Renal cortical epithelial cell (primary cell): ENCODE results near the gene GLP2R. TPM values are rescaled to one million over a fixed set of nuclear protein-coding genes. Genes with fewer than 3 reads are reported as not detected.

Source experiments
- DNase-seq: peaks from one replicate; pipeline ENCODE4 v3.0.0-alpha.2; 2011; ENCODE audit warnings: low read depth
- total RNA-seq: library from RNA; depleted of rRNA; stranded (reverse); fragments of >200 nt; gene quantifications from 2 replicates; pipeline ENCODE4 v1.2.3, GENCODE V29; 2014

The GLP2R gene
- total RNA-seq, 1 donor from 2014 or later = 0.55 TPM

DNA sequence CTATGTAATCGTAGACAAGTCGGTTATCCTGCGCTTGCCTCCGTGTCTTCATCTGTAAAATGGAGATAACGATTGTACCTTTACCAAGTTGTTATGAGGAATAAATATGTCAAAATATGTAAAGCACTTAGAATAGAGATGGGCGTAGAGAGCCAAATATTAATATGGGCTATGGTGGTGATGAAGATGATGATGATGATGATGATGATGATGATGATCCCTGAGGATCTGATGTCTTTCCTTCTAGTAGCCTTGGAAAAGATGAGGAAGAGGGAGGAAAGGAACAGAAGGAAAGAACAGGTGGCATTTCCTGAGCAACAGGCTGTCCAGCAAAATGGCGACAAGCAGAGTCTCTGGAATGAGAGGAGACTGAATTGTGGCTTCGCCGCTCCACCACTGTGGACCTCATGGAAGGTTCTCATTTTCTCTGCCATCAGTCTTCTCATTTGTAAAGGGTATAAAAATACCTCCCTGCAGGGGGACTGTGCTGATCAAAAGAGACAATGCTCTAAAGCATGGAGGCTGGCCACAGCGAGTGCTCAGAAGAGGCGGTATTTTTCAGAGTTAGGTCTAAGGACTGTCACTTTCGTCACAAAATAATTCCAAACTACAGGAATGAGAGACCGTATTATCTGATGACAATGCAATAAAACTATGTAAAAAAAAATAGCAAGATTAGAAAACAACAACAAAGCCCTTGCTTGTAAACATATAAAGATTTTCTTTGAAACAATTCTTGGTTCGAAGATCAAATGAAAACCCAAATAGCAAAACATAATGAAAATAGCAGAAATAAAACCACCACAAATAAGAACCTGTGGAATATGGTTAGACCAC is 96.5 kb downstream of the GLP2R start:
- no peak for DNase-seq

DNA sequence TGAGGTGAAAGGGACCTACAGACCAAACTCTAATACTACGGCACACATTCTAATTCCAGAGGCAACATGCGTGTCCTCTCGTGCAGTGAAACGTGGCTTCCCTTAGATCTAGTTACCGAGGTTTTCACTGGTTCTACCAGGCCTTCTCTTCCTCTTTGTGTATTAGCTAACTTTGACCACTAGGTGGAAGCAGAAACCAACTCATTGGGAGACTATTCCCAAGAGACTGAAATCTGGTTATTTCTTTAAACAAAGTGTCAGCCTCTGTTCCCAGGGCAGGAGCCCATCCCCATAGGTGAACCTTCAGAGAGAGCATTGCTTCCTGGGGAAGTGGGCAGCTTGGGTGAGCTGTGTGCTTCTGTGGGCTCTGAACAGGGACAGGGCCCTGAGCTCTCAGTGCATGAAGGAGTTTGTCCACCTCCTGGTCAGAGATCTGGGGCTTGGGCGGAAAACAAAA is 99.0 kb downstream of the GLP2R start:
- DNase-seq = peak; percentile 65

DNA sequence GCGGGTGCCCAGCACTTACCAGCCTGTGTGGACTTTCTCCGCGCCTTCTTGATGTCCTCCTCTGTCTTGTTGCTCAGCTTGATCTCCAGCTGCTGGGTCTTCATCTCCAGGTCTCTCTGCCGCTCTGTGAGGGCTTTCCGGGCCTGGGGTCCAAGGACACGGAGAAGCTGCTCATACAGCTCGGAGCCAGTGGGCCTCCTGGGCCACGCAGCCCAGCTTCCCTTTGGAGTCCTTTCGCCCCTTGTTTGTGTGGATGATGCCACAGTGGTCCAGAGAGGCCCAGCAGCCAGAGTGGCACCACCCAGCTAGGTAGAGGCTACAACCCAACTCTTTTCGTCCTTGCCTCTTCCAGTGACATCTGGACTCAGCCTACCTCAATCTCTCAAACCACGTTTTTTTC is 99.7 kb downstream of the GLP2R start:
- no peak for DNase-seq

DNA sequence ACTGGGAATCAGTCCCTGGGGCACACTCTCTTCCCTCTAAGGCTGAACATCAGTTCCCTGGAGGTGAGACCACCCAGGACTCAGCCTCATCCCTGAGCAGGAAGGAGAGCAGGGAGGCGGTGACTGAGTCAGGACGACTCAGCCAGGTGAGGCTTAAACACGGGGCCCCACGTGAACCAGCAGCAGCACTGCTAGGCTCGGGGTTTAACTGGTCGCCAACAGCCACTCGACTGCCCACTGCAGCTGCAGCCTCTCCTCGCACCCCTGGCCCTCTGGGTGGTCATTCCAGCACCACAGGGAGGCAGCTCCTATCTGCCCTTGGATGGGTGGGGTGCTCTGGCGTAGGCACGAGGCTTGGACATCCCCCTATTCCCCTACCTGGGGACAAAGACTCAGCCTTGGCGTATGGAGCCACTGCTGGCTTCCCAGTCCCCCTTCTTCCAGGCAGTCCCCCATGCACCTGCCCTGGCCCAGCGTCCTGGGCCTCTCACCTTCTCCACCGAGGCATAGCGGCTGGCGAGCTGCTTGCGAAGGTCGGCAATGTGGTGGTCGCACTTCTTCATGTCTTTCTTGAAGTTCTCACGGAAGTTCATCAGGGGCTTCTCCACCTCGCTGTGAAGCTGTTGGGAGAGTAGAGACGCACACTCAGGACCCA is 100.6 kb downstream of the GLP2R start:
- no peak for DNase-seq

DNA sequence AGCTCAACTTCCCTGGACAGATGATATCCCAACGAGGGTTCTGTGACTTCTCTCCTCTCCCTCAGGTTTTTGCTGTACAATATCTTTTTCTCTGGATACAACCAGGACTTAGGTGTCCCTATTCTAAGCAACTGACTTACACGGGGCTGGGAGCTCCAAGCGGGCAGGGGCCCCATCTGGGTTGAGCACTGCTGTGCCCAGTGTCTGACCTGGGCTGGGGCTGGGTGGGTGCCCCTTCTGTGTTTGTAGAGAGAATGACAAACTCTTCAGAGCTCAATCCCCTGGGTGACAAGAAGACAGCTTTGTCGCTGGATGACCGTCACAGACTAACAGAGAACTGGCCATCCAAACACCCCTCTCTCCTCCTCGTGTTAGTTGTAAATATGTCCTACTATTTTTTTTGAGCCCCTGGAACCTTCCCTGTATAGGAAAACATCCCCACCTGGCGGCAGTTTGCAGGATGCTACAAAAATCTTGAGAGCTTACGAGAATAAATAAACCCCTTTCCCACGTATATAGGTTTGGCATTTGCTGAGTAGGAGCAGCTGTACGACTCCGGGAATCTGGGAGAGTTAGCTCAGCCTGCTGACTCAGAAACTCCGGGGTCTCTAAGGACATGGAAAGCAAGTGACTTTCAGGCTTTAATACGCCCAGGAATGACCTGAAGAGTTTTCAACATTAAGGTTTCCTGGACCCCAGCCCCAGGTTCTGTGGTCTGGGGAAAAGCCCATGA is 103.0 kb downstream of the GLP2R start:
- DNase-seq = peak; percentile 51

DNA sequence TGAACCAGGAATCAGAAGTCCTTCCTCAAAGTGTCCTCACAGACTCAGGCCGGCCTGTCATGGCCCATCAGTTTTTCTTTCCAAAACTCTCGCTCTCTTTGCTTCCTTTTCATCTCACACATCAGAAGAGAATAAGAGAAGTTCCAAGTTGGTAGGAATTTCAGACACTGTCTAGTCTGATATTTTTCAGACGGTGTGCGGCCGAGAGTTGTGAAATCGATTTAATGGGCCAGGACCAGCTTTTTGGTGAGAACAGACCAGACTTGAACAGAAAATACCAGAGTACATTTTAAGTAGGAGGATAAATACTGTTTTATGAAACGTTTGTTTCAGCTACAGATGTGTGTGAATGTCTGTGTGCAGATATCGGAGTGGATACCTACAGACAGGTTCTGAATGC is 104.1 kb downstream of the GLP2R start:
- no peak for DNase-seq

DNA sequence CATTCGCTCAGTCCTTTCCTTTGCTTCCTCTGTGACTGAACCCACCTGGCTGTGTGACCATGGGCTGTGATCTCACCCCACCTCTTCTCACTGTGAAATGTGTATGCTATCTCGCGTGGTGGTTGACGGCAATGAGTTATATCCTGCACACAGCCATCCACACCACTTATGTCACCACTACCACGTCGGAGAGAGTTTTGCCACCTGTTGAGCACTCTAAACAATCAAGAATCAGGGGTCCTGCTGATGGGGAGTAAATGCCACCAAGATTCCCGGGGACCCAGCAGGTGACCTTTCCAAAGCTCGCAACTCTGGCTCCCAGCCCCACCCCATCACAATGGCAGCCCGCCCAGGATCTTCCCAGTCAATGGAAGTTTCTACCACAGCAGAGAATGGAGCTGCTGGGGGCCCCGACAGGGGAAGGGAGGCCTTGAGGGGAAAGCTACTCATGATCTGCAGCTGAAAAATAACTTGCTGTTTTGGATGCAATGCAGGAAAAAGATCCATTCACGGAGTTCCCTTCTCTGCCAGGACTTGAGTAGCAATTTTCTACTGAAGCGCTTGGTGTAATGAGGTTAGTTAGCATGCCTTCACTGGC is 105.5 kb downstream of the GLP2R start:
- DNase-seq = no peak

DNA sequence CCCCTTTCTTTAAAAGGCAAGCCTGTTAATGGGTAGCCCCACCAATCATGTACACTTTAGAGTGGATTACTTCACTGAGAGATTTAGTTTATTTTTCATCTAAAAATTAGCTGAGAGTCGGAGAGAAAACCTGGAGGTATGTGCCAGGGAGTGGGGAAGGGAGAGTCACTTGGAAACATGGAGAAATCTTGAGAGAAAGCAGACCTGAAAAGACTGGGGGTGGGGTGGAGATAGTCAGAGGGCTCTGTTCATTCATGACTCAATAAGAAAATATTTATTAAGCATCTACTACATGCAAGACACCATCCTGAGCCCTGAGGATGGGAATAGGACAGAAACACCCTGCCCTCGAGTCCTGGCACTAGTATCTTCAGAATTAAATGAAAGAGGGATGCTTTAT is 106.8 kb downstream of the GLP2R start:
- no peak for DNase-seq

DNA sequence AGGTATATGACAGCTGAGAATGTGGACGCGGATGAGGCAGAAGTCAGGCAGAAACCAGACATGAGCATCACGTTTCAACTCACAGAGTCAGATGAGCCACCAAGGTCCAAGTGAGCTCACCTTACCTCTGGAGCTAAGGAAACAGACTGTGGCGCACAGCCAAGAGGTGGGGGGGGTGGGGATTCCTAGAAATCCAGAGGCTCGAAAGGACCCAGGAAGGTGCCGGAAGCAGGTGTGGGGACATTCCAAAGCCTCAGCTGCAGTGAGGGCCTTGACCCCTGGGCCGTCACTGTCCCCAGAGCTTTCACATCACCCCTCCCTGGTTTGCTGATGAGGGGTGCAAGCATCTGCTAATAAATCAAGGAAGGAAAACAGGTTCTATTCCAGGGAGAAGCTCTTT is 108.6 kb downstream of the GLP2R start:
- DNase-seq = no peak

DNA sequence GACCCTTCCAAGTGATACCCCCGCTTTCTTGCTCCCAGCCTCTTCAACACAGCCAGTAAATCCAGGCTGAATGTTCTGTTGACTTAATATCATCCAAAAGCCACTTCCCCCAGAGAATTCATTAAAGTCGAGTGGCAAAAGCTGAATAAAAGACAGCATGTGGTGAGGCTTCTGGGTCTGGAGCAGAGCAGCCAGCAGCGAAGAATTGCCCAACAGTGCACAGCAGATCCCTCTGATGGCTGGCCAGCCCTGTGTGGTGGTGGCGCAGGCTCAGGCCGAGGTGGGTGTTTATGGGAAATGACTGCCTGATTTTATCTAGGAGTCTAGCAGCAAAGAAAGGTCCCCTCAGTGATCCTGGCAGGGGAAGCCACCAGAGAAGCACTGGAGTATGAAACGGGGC is 109.7 kb downstream of the GLP2R start:
- no peak for DNase-seq

DNA sequence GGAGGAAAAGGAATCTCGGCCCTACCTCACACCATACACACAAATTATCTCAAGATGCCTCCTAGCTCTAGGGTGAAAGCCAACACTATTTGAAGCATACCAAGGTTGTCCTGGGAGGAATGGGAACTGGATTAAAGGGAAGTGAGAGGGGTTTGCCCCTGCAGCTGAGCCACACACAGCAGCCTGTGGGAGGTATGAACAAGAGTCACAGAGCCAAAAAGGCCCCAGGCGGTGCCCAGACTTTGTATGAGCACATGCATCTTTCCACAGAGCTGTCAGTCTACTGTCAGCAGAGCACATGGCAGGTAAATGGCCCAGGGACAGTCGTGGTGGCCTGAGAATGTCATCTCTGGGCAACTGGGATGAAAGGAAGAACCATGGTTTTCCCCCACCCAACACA is 110.4 kb downstream of the GLP2R start:
- DNase-seq = no peak

DNA sequence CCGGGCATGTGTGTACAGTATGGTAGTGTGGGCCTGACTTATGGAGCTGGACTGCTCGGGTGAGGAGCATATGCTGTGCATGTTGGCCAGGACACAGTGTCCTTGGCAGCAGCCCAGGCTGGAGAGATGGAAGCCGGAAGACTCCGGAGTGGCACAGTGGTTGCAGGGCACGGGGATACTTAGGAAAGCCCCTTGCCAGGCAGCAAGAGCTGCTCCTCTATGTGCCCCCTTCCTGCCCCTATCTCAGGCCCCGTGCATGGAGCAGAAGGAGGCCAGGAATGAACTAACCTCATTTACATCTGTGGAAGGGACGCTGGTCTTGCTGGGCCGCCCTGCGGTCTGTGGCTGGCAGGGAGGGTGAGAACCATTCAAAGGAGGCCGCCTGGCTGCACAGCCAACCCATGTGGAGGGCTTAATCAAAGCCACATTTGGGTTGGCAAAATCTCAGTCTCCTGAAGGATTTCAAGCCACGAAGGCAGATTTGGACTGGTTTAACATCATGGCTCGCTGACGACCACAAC is 111.6 kb downstream of the GLP2R start:
- DNase-seq = no peak

DNA sequence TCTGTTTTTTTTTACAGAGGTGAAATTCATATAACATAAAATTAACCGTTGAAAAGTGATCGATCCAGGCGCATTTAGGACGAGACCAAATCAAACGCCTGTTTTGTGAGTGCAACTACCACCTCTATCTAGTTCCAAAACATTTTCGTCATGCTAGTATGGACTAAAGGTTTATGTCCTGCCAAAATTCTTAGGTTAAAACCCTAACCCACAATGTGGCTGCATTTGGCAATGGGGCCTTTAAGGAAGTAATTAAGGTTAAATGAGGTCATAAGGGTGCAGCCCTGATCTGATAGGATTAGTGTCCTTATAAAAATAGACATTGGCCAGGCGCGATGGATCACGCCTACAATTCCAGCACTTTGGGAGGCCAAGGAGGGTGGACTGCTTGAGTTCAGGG is 112.2 kb downstream of the GLP2R start:
- no peak for DNase-seq

DNA sequence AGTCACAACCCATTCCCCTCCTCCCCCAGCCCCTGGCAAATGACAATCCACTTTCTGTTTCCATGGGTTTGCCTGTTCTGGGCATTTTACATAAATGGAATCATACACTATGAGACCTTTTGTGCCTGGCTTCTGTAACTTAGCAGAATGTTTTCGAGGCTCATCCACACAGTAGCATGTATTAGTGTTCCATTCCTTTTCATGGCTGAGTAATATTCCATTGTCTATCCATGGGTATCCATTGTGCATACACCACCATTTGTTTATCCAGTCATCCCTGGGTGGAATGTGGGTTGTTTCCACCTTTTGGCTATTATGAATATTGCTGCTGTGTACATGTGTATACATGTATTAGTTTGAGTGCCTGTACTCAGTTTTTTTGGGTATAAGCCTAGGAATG is 113.0 kb downstream of the GLP2R start:
- DNase-seq = no peak

DNA sequence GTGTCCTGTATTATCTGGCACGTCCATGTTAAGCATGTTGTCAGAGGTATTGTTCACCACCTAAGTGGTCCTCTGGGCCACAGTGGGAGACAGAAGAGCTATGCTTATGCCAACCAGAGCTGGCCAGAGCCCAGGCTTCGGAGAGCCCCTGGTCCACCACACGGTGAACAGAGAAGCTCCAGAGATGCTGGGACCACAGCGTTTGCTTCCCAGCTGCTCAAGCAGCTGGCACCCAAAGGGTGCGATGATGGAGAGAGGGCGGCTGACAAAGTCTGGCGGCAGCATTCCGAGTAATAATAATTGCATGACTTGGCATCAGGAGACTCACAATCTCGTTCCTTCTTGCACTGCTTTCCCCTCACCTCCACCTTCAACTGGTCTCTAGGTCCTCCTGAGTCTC is 115.1 kb downstream of the GLP2R start:
- no peak for DNase-seq

DNA sequence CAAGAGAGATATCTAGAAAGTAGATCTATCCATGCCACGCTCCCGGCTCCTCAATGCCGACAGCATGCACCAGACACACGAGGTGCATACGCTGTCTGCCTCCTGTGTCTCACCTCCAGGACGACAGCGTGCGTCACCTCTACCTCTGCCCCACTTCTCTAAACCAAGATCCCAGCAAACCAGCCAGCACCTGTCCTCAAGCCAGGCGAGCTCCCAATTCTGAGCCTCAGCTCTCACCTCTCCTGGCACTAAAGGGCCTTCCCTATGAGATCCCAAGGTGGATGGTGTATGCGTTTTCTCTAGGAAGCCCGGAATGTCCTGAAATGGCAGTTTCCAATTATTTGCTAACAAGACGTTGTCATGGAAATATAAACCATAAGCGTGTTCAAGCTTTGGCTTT is 115.6 kb downstream of the GLP2R start:
- DNase-seq = no peak

Other genes with a start within 250 kb of the GLP2R start
- 1.3 TPM in 1 of 2 replicates, not detected in the other for gene CFAP52, start 249.3 kb upstream of the GLP2R start, total RNA-seq
- 10.3 and 14.1 TPM in 2 replicates for gene USP43, start 180.4 kb upstream of the GLP2R start, total RNA-seq
- gene DHRS7C, start 34.3 kb upstream of the GLP2R start, total RNA-seq = not detected in 2 replicates
- not detected in 2 replicates for gene GSG1L2, start 3.8 kb upstream of the GLP2R start, total RNA-seq
- not detected in 2 replicates for gene RCVRN, start 79.3 kb downstream of the GLP2R start, total RNA-seq